ENCODE results near the gene SPIC.

- TF ChIP-seq SUZ12 (IDR thresholded peaks at IDR 0.05) (no peak), SP1 (IDR thresholded peaks at IDR 0.05) (no peak), L3MBTL2 (conservative IDR thresholded peaks at IDR 0.05) (no peak), ARNT (IDR thresholded peaks at IDR 0.05) (no peak), FOXK2 (IDR thresholded peaks at IDR 0.05) (no peak), HDGF (IDR thresholded peaks at IDR 0.05; ENCODE audit: borderline replicate concordance) (no peak), LEF1 (IDR thresholded peaks at IDR 0.05; ENCODE audit: borderline replicate concordance) (no peak), FOXA1 (IDR thresholded peaks at IDR 0.05) (no peak)
These were observed 61.0 kb downstream of the SPIC start for GRCh38 chr12:101536069-101536674.

All from HEK293T (cell line).